Measurements from ENCODE around the gene ARMC7. TPM values are rescaled to one million over a fixed set of nuclear protein-coding genes. Genes with fewer than 3 reads are reported as not detected.

ARMC7 gene
- total RNA-seq: 9.9 and 10.1 TPM in 2 replicates

GRCh38 chr17:75109407-75110233 lies at the start of gene ARMC7:
Gene ARMC7, plus strand, starts transcription at chr17:75109969. Its CDS starts 320 bp downstream, at chr17:75110289.
- peak within 1 kb of the TSS; percentile 80 for H3K27ac Mint-ChIP-seq
- H3K36me3 Mint-ChIP-seq (ENCODE audit: low read depth): peaks cover 18% of the 10 kb centered on the region
- no peaks in the 10 kb centered on the region for H3K9me3 Mint-ChIP-seq
- H3K27me3 Mint-ChIP-seq (ENCODE audit: low read depth): no peaks in the 10 kb centered on the region
- peaks cover 24% of the 10 kb centered on the region for H3K4me1 Mint-ChIP-seq (ENCODE audit: low read depth)
- peak; percentile 91 for DNase-seq (ENCODE audit: low spot score)
- intact Hi-C loops (cut with micrococcal nuclease): loop anchor here (5.0 to 10.0 kb wide), 4 partner anchors 63 to 163 kb away; partner anchors contain the start of genes CDR2L and MIF4GD
- peak within 1 kb of the TSS; percentile 89 for H3K4me3 Mint-ChIP-seq (ENCODE audit: low read depth)

GRCh38 chr17:75060434-75061054 lies 49.2 kb upstream of the ARMC7 start:
- Mint-ChIP-seq H3K36me3 (ENCODE audit: low read depth) (peaks cover 60% of the 10 kb centered on the region), H3K4me1 (ENCODE audit: low read depth) (peaks cover 21% of the 10 kb centered on the region), H3K27me3 (ENCODE audit: low read depth) (no peaks in the 10 kb centered on the region), H3K27ac (no peak overlapping the region), H3K9me3 (no peaks in the 10 kb centered on the region), H3K4me3 (ENCODE audit: low read depth) (no peak overlapping the region)
- no peak for DNase-seq (ENCODE audit: low spot score)
- intact Hi-C loops (cut with micrococcal nuclease): no loop called here

- H3K27me3 Mint-ChIP-seq (ENCODE audit: low read depth): no peaks in the 10 kb centered on the region
- H3K36me3 Mint-ChIP-seq (ENCODE audit: low read depth): peaks cover 61% of the 10 kb centered on the region
- no peak overlapping the region for H3K4me3 Mint-ChIP-seq (ENCODE audit: low read depth)
- peaks cover 25% of the 10 kb centered on the region for H3K4me1 Mint-ChIP-seq (ENCODE audit: low read depth)
- intact Hi-C loops (cut with micrococcal nuclease): no loop called here
- DNase-seq (ENCODE audit: low spot score): no peak
- no peak overlapping the region for H3K27ac Mint-ChIP-seq
- no peaks in the 10 kb centered on the region for H3K9me3 Mint-ChIP-seq
These were observed 48.7 kb upstream of the ARMC7 start for GRCh38 chr17:75061055-75061438.

- Mint-ChIP-seq H3K36me3 (ENCODE audit: low read depth) (peaks cover 55% of the 10 kb centered on the region), H3K27ac (no peak overlapping the region), H3K4me1 (ENCODE audit: low read depth) (peaks cover 27% of the 10 kb centered on the region), H3K27me3 (ENCODE audit: low read depth) (no peaks in the 10 kb centered on the region), H3K9me3 (no peaks in the 10 kb centered on the region), H3K4me3 (ENCODE audit: low read depth) (no peak overlapping the region)
- DNase-seq (ENCODE audit: low spot score): no peak
- intact Hi-C loops (cut with micrococcal nuclease): no loop called here
These were observed 48.2 kb upstream of the ARMC7 start for GRCh38 chr17:75061618-75062017.

- Mint-ChIP-seq H3K27ac (no peak overlapping the region), H3K4me1 (ENCODE audit: low read depth) (peaks cover 34% of the 10 kb centered on the region), H3K9me3 (no peaks in the 10 kb centered on the region), H3K36me3 (ENCODE audit: low read depth) (peaks cover 55% of the 10 kb centered on the region), H3K27me3 (ENCODE audit: low read depth) (no peaks in the 10 kb centered on the region), H3K4me3 (ENCODE audit: low read depth) (no peak overlapping the region)
- intact Hi-C loops (cut with micrococcal nuclease): no loop called here
- no peak for DNase-seq (ENCODE audit: low spot score)
These were observed 46.6 kb upstream of the ARMC7 start for GRCh38 chr17:75063201-75063600.

GRCh38 chr17:75063626-75064025 lies 46.1 kb upstream of the ARMC7 start:
- DNase-seq (ENCODE audit: low spot score): no peak
- no peaks in the 10 kb centered on the region for H3K9me3 Mint-ChIP-seq
- no peak overlapping the region for H3K4me3 Mint-ChIP-seq (ENCODE audit: low read depth)
- no peaks in the 10 kb centered on the region for H3K27me3 Mint-ChIP-seq (ENCODE audit: low read depth)
- peaks cover 34% of the 10 kb centered on the region for H3K4me1 Mint-ChIP-seq (ENCODE audit: low read depth)
- intact Hi-C loops (cut with micrococcal nuclease): no loop called here
- no peak overlapping the region for H3K27ac Mint-ChIP-seq
- H3K36me3 Mint-ChIP-seq (ENCODE audit: low read depth): peaks cover 55% of the 10 kb centered on the region

GRCh38 chr17:75064040-75064439 lies 45.7 kb upstream of the ARMC7 start:
- intact Hi-C loops (cut with micrococcal nuclease): no loop called here
- Mint-ChIP-seq H3K9me3 (no peaks in the 10 kb centered on the region), H3K4me1 (ENCODE audit: low read depth) (peaks cover 37% of the 10 kb centered on the region), H3K4me3 (ENCODE audit: low read depth) (no peak overlapping the region), H3K27me3 (ENCODE audit: low read depth) (no peaks in the 10 kb centered on the region), H3K36me3 (ENCODE audit: low read depth) (peaks cover 55% of the 10 kb centered on the region), H3K27ac (no peak overlapping the region)
- DNase-seq (ENCODE audit: low spot score): no peak

GRCh38 chr17:75064460-75064859 lies 45.3 kb upstream of the ARMC7 start:
- H3K4me1 Mint-ChIP-seq (ENCODE audit: low read depth): peaks cover 35% of the 10 kb centered on the region
- intact Hi-C loops (cut with micrococcal nuclease): no loop called here
- H3K36me3 Mint-ChIP-seq (ENCODE audit: low read depth): peaks cover 52% of the 10 kb centered on the region
- H3K27me3 Mint-ChIP-seq (ENCODE audit: low read depth): no peaks in the 10 kb centered on the region
- H3K4me3 Mint-ChIP-seq (ENCODE audit: low read depth): no peak overlapping the region
- H3K9me3 Mint-ChIP-seq: no peaks in the 10 kb centered on the region
- DNase-seq (ENCODE audit: low spot score): no peak
- no peak overlapping the region for H3K27ac Mint-ChIP-seq

- Mint-ChIP-seq H3K4me1 (ENCODE audit: low read depth) (peaks cover 31% of the 10 kb centered on the region), H3K27me3 (ENCODE audit: low read depth) (no peaks in the 10 kb centered on the region), H3K9me3 (no peaks in the 10 kb centered on the region), H3K4me3 (ENCODE audit: low read depth) (no peak overlapping the region), H3K36me3 (ENCODE audit: low read depth) (peaks cover 48% of the 10 kb centered on the region), H3K27ac (peak overlapping the region; percentile 85)
- DNase-seq (ENCODE audit: low spot score): no peak
- intact Hi-C loops (cut with micrococcal nuclease): no loop called here
These were observed 44.8 kb upstream of the ARMC7 start for GRCh38 chr17:75064867-75065561.

- Mint-ChIP-seq H3K9me3 (no peaks in the 10 kb centered on the region), H3K27me3 (ENCODE audit: low read depth) (no peaks in the 10 kb centered on the region), H3K36me3 (ENCODE audit: low read depth) (peaks cover 45% of the 10 kb centered on the region), H3K27ac (peak overlapping the region; percentile 85), H3K4me3 (ENCODE audit: low read depth) (no peak overlapping the region), H3K4me1 (ENCODE audit: low read depth) (peaks cover 28% of the 10 kb centered on the region)
- DNase-seq (ENCODE audit: low spot score): no peak
- intact Hi-C loops (cut with micrococcal nuclease): no loop called here
These were observed 44.1 kb upstream of the ARMC7 start for GRCh38 chr17:75065562-75066151.

- intact Hi-C loops (cut with micrococcal nuclease): no loop called here
- H3K27ac Mint-ChIP-seq: peak overlapping the region; percentile 78
- no peaks in the 10 kb centered on the region for H3K27me3 Mint-ChIP-seq (ENCODE audit: low read depth)
- H3K4me1 Mint-ChIP-seq (ENCODE audit: low read depth): peaks cover 30% of the 10 kb centered on the region
- DNase-seq (ENCODE audit: low spot score): peak; percentile 32
- H3K9me3 Mint-ChIP-seq: no peaks in the 10 kb centered on the region
- peaks cover 25% of the 10 kb centered on the region for H3K36me3 Mint-ChIP-seq (ENCODE audit: low read depth)
- H3K4me3 Mint-ChIP-seq (ENCODE audit: low read depth): no peak overlapping the region
These were observed 41.9 kb upstream of the ARMC7 start for GRCh38 chr17:75067856-75068255.

GRCh38 chr17:75068750-75069149 lies 41.0 kb upstream of the ARMC7 start:
- Mint-ChIP-seq H3K27ac (peak overlapping the region; percentile 40), H3K27me3 (ENCODE audit: low read depth) (no peaks in the 10 kb centered on the region), H3K4me1 (ENCODE audit: low read depth) (peaks cover 30% of the 10 kb centered on the region), H3K36me3 (ENCODE audit: low read depth) (peaks cover 16% of the 10 kb centered on the region), H3K9me3 (no peaks in the 10 kb centered on the region), H3K4me3 (ENCODE audit: low read depth) (no peak overlapping the region)
- no peak for DNase-seq (ENCODE audit: low spot score)
- intact Hi-C loops (cut with micrococcal nuclease): no loop called here

Data from activated T-helper 2 cell treated with anti-CD3 and anti-CD28 coated beads, Interferon-gamma antibody, Interleukin-2, Interleukin-4, amounts not matched to agents 10 μg/mL and 5 μg/mL and 100 μg/mL, durations not matched to agents 14 hours and 24 hours and 36 hours (primary cell).